Choroid plexus epithelial cell (primary cell): ENCODE measurements around the gene EMX2.

Source experiments
- DNase-seq: peaks from one replicate; pipeline ENCODE4 v3.0.0-alpha.2; 2010; ENCODE audit warnings: low read depth
- H3K4me3 ChIP-seq: 2 replicates; pipeline ENCODE4 v1.5.1; 2011; ENCODE audit warnings: low read depth, mild to moderate bottlenecking, control low read depth, low read length, moderate library complexity
- CTCF ChIP-seq: conservative IDR thresholded peaks from 2 replicates; pipeline ENCODE4 v1.5.1; 2011; ENCODE audit warnings: low read depth, mild to moderate bottlenecking, control low read depth, inconsistent platforms, low read length, moderate library complexity

Gene EMX2

GRCh38 chr10:117553815-117554172 is 11.2 kb downstream of the EMX2 start:
- DNase-seq, result no peak
- no peak for TF ChIP-seq CTCF

GRCh38 chr10:117554241-117554814 is 11.8 kb downstream of the EMX2 start:
- no peak overlapping the region for H3K4me3 ChIP-seq
- DNase-seq, result no peak
- no peak for TF ChIP-seq CTCF

More at GRCh38 chr10:117553815-117554172, 11.2 kb downstream of the EMX2 start:
- no peak overlapping the region for H3K4me3 ChIP-seq

GRCh38 chr10:117555017-117555416 is 12.5 kb downstream of the EMX2 start:
- no peak overlapping the region for H3K4me3 ChIP-seq
- no peak for TF ChIP-seq CTCF
- no peak for DNase-seq

- TF ChIP-seq CTCF, result no peak
- H3K4me3 ChIP-seq, result no peak overlapping the region
- DNase-seq, result no peak
These were observed 13.3 kb downstream of the EMX2 start for GRCh38 chr10:117555863-117556262.

GRCh38 chr10:117556356-117556755 is 13.8 kb downstream of the EMX2 start:
- DNase-seq, result no peak
- no peak overlapping the region for H3K4me3 ChIP-seq
- no peak for TF ChIP-seq CTCF

- H3K4me3 ChIP-seq, result no peak overlapping the region
- no peak for TF ChIP-seq CTCF
- no peak for DNase-seq
These were observed 17.2 kb downstream of the EMX2 start for GRCh38 chr10:117559712-117560111.

- TF ChIP-seq CTCF, result no peak
- no peak overlapping the region for H3K4me3 ChIP-seq
These were observed 18.4 kb downstream of the EMX2 start for GRCh38 chr10:117560942-117561341.

More at GRCh38 chr10:117560942-117561341, 18.4 kb downstream of the EMX2 start:
- no peak for DNase-seq
